Stomach (tissue), 4 donors: ENCODE results near the gene CARMIL1.

Experiments
- EP300 ChIP-seq: sonication (generic); formaldehyde crosslinking; IDR thresholded peaks from one replicate; pipeline ENCODE4 v1.6.1; 2017; ENCODE audit warnings: antibody characterized with exemption
- POLR2A ChIP-seq, 4 donors: fragments of 450-650 bp; IDR thresholded peaks; one replicate each; pipeline ENCODE4 v1.6.1; 2016; ENCODE audit warnings: antibody characterized with exemption in 4 of 4, control low read depth in 2 of 4, mild to moderate bottlenecking in 1 of 4, moderate library complexity in 1 of 4
- POLR2AphosphoS5 ChIP-seq, 3 donors: sonication (generic); formaldehyde crosslinking; IDR thresholded peaks; one replicate each; pipeline ENCODE4 v1.6.1; 2016; ENCODE audit warnings: antibody characterized with exemption in 3 of 3
- TF ChIP-seq, protein P1 (sequence below), 7 experiments: fragments of 450-650 bp in 4 of 7; fragments of 200-600 bp in 3 of 7; sonication (generic) in 3 of 7; IDR thresholded peaks; one replicate each; pipeline ENCODE4 v1.5.1; 2016 to 2019; ENCODE audit warnings: antibody characterized with exemption in 7 of 7, control low read depth in 2 of 7, mild to moderate bottlenecking in 1 of 7

GRCh38 chr6:25628471-25629197, 349.5 kb downstream of the CARMIL1 start:
- TF ChIP-seq EP300, result no peak
- TF ChIP-seq, protein P1, sequence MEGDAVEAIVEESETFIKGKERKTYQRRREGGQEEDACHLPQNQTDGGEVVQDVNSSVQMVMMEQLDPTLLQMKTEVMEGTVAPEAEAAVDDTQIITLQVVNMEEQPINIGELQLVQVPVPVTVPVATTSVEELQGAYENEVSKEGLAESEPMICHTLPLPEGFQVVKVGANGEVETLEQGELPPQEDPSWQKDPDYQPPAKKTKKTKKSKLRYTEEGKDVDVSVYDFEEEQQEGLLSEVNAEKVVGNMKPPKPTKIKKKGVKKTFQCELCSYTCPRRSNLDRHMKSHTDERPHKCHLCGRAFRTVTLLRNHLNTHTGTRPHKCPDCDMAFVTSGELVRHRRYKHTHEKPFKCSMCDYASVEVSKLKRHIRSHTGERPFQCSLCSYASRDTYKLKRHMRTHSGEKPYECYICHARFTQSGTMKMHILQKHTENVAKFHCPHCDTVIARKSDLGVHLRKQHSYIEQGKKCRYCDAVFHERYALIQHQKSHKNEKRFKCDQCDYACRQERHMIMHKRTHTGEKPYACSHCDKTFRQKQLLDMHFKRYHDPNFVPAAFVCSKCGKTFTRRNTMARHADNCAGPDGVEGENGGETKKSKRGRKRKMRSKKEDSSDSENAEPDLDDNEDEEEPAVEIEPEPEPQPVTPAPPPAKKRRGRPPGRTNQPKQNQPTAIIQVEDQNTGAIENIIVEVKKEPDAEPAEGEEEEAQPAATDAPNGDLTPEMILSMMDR (IDR thresholded peaks at IDR 0.05), result no peak
- no peak for TF ChIP-seq POLR2A (IDR thresholded peaks at IDR 0.05)
- no peak for TF ChIP-seq POLR2AphosphoS5 (IDR thresholded peaks at IDR 0.05)
